UCSD-AML1 (cell line): ENCODE measurements around the gene HPN.
A peak's percentile ranks its signal among the peaks of the same experiment; 100 is the strongest.
"Not testable (repeated sequence)": the region's sequence is repeated elsewhere in the genome, so short reads cannot be mapped to it uniquely, and the experiment has no call there.

Experiments used
- DNase-seq: peaks from one replicate; lab custom pipeline; 2025; ENCODE audit not compliant: unreplicated experiment; lab: John Stamatoyannopoulos, UW

Gene HPN

DNA sequence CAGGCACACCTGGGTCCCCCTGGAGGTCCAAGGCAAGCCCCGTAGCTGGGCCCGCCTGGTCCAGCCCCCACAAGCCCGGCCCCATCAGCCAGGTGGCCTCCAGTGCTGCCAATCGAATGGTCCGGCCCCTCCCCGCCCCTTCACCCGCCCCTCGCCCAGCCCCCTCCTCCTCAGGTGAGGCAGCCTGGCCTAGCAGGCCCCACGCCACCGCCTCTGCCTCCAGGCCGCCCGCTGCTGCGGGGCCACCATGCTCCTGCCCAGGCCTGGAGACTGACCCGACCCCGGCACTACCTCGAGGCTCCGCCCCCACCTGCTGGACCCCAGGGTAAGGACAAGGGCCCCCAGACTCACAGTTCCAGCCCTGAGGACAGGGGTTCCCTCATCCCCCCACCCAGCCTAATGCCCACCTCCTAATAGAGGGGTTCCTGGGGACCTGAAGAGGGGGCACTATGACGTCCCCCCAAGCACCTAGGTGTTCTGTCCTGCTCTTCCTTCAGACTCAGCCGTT lies at the start of gene HPN:
Gene HPN, plus strand, starts transcription at position 174 of the 508 bp plus-strand sequence. CDS start 786 bp downstream, outside the sequence.
- DNase-seq = no peak

GRCh38 chr19:34992582-34992981 lies 48.9 kb upstream of the HPN start:
- not testable (repeated sequence) for DNase-seq

DNA sequence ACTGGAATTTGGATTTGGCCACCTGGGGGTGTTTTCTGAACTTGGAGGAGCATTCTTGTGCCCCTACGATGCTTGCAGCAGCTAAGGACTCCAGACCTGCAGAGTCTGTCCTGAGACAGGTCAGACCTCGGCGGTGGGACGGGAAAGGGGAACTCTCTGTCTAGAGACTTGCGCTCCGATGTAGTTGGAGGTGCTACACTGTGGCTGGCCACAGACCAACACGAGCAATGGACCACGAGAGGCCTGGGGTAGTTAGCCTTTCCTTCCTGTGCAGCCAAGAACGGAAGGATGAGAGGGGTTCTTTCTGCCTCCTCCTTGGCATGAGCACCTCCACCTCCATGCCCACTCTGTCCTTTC lies 47.3 kb upstream of the HPN start:
- no peak for DNase-seq

DNA sequence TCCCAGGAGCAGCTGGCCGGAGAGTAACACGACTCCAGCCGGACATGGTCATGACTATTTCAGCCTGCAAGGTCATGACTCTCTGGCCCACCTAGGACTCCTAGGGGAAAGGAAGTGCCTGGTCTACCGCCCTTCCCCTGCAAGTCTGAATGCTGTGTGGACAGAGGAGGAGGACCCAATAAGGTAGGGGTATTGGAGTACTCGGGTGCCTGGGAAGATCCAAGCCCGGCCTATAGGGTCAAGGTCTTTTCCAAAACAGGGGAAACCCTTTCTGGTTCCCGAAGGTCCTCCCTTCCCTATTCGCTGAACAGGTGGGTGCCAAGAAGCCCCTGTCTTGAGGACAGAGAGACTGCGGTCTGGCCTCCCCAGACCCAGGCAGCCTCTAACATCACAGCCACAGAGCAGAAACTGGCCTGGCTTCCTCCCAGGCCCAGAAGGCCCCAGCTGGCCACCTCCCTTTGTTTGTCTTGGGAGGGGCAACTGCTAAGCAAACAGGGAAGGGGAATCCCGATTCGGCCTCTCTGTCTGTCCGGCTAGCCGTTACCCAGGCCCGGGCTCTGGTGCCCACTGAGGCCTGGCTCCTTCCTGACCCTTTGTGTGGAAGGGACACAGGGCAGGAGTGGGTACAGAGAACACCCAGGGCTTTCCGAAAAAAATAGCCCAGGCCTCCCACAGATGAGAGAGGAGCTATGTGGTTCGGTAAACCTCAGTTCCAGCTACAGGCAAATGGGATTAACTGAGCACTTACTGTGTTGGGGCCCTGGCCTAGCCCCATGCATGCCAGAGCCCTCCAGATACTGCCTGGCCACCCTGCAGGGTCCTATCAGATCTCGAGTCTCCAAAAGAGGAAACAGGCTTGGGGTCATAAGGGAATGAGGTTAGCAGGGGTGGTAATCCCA lies 46.6 kb upstream of the HPN start:
- no peak for DNase-seq

- DNase-seq = no peak
Measured at GRCh38 chr19:34995551-34995950, 46.0 kb upstream of the HPN start.

DNA sequence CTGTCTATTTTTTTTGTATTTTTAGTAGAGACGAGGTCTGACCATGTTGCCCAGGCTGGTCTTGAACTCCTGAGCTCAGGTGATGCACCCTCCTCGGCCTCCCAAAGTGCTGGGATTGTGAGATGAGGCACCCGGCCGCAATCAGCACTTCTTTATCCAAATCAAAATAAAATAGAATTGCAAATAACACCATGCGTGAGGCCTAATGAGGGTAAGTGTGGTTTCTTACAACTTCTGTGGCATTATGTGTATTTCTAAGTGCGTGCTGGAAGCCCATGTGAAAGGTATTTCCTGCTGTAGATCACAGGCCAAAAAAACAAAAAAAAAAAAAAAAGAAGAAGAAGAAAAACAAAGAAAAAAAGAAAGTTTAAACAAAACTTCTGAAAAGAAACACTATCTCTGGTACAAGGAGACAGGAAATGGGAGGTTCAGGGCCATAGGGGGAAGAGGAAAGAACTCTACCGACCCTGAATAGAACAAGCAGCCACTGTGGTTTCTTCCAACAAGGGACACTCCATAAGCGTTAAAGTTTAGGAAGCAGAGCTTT lies 44.4 kb upstream of the HPN start:
- DNase-seq = no peak

- not testable (repeated sequence) for DNase-seq
Measured at GRCh38 chr19:34998224-34998623, 43.3 kb upstream of the HPN start.

- no peak for DNase-seq
Measured at GRCh38 chr19:34998777-34999497, 42.6 kb upstream of the HPN start.

- DNase-seq = peak; percentile 90
Measured at GRCh38 chr19:34999498-35000337, 41.8 kb upstream of the HPN start, which contains the start of gene GRAMD1A. Gene GRAMD1A, plus strand, starts transcription at chr19:35000323. Its CDS starts 156 bp downstream, at chr19:35000479.

DNA sequence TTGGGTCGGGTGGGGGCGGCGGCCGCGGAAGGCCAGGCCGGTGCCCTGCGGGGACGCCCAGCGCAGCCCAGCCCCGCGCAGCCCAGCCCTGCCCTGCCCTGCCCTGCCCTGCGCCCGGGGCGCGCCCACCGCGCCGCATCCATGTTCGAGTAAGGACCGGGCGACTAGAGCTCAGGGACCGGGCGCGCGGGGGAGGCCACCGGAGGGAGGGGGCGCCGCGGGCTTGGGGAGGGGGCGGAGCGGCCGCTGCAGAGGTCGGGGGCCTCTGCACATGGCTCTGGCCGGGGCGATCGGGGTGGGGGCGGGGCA lies 41.2 kb upstream of the HPN start:
- DNase-seq = no peak

GRCh38 chr19:35000647-35001501 lies 40.6 kb upstream of the HPN start:
- peak; percentile 62 for DNase-seq

DNA sequence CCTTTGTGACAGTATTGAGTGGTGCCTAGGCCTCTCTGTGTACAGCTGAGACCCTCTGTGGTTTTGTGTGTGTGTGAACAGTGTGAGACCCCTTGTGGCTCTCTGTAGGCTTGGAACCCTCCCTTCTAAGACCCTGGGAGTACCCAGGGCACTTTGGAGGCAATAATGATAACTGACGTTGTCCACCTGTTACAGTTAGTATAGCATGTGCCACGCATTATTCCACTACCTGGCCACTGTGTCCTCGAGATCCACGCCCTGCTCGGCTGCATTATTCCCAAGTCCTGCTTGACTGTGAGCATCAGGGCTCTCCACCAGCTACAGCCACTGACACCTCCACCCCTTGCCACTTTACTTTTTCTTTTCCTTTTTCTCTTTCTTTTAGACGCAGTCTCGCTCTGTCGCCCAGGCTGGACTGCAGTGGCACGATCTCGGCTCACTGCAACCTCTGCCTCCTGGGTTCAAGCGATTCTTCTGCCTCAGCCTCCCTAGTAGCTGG lies 39.4 kb upstream of the HPN start:
- no peak for DNase-seq

GRCh38 chr19:35004517-35005255 lies 36.8 kb upstream of the HPN start:
- no peak for DNase-seq

DNA sequence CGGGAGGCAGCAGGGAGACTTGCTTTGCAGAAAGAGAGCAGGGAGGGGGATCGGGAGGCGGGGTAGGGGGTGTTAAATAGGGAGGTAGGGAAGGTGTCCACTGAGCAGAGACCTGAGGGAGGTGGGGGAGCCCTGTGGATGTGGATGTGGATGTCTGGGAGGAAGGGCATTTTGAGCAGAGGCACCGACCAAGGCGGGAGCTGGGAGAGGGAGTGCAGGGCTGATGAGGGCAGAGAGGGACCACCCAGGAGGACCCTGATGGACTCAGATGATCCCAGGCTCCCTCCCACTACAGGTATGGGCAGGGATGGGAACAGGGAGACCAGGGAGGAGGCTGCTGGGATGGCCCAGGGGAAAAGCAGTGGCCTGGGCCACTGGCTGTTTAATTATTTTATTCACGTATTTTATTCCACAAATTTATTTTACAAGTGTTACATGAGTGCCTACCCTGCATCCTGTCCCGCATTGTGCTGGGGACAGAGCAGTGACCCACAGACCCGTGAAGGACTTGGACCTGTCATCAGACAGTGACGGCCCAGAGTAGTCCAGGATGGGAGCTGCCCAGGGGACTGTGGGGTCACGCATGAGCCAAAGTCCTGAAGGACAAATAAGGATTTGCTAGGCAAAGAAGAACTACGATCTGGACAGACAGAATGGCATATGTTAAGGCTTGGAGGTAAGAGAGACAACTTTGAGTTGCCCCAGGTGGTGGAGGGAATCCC lies 36.1 kb upstream of the HPN start:
- DNase-seq = no peak

- not testable (repeated sequence) for DNase-seq
Measured at GRCh38 chr19:35006007-35006341, 35.5 kb upstream of the HPN start.

DNA sequence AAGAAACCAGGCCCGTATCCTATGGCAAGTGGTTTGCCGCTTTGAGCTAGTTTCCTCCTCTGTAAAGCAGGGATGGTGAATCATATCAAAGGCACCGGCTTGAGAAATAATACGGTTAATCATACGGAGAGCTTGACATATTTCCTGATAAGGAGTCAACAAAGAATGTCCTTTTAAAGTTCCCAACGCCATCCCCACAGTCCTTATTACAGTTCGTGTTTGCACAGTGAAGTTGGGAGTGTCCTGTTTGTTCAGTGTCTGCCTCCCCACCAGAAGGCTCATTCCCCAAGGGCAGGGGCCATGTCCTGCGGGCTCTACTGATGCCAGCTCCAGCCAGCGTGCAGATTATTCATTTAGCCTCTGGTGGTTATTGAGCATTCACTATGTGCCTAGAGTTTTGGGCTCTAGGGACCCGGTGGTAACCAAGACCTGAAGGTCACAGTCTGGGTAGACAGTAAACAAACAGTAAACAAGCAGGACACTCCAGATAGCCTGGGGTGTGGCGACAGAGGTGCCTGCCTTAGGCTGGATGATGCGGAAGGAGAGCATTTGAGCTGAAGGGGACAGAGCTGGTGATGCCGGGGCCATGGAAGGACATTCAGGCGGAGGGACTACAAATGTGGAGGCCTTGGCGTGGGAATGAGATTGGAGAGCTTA lies 35.1 kb upstream of the HPN start:
- no peak for DNase-seq

GRCh38 chr19:35006999-35007365 lies 34.5 kb upstream of the HPN start:
- no peak for DNase-seq

- DNase-seq = not testable (repeated sequence)
Measured at GRCh38 chr19:35007427-35007826, 34.1 kb upstream of the HPN start.
